HEK293 (cell line): ENCODE results near the gene CTIF.

Source experiments
- CTCF ChIA-PET: fragments of 350-600 bp; formaldehyde crosslinking; extraction: SDS; loops from one replicate; lab custom pipeline; 2021; ENCODE audit warnings: antibody characterized with exemption; lab: Yijun Ruan, JAX
- POLR2A ChIA-PET: fragments of 300-600 bp; formaldehyde crosslinking; extraction: SDS; loops from one replicate; lab custom pipeline; 2020; ENCODE audit warnings: antibody characterized with exemption, inconsistent platforms; lab: Yijun Ruan, JAX
- H3K27ac ChIP-seq: fragments of 200-500 bp; sonication (Bioruptor generic); 2 replicates; pipeline ENCODE4 v1.5.1; 2014; ENCODE audit warnings: low read depth, low read length, control low read depth, inconsistent platforms; ENCODE audit errors: extremely low read depth
- H3K36me3 ChIP-seq, 2 experiments: fragments of 200-500 bp in 1 of 2; sonication (Bioruptor generic) in 1 of 2; 1 replicate in 1 of 2; 2 replicates in 1 of 2; pipeline ENCODE4 v1.5.1; 2014 to 2017; ENCODE audit warnings: inconsistent platforms in 2 of 2, low read length in 2 of 2; ENCODE audit not compliant: control insufficient read depth in 2 of 2, insufficient read depth in 1 of 2
- H3K4me1 ChIP-seq: fragments of 200-500 bp; sonication (Bioruptor generic); 2 replicates; pipeline ENCODE4 v1.5.1; 2014; ENCODE audit warnings: mild to moderate bottlenecking, low read length, inconsistent platforms; ENCODE audit not compliant: control insufficient read depth, insufficient read depth
- H3K4me3 ChIP-seq: 2 replicates; pipeline ENCODE4 v1.5.1; 2011; ENCODE audit warnings: low read depth, mild to moderate bottlenecking, control low read depth, low read length, moderate library complexity
- H3K9me3 ChIP-seq: fragments of 200-500 bp; sonication (Bioruptor generic); 2 replicates; pipeline ENCODE4 v1.5.1; 2014; ENCODE audit warnings: low read depth, low read length, inconsistent platforms; ENCODE audit not compliant: control insufficient read depth, insufficient read depth
- GLIS1 ChIP-seq: fragments of 450-650 bp; formaldehyde crosslinking; IDR thresholded peaks from 2 replicates; pipeline ENCODE4 v1.5.1; 2016; ENCODE audit warnings: missing biosample characterization, missing genetic modification characterization
- KLF8 ChIP-seq: fragments of 450-650 bp; formaldehyde crosslinking; IDR thresholded peaks from 2 replicates; pipeline ENCODE4 v1.5.1; 2016; ENCODE audit warnings: missing biosample characterization, missing genetic modification characterization
- TSHZ1 ChIP-seq: fragments of 450-650 bp; formaldehyde crosslinking; IDR thresholded peaks from 2 replicates; pipeline ENCODE4 v1.5.1; 2016; ENCODE audit warnings: missing biosample characterization, missing genetic modification characterization, borderline replicate concordance
- ZBTB20 ChIP-seq: fragments of 450-650 bp; formaldehyde crosslinking; IDR thresholded peaks from 2 replicates; pipeline ENCODE4 v1.5.1; 2016; ENCODE audit warnings: missing biosample characterization, missing genetic modification characterization
- ZBTB49 ChIP-seq: fragments of 450-650 bp; formaldehyde crosslinking; IDR thresholded peaks from 2 replicates; pipeline ENCODE4 v1.5.1; 2016; ENCODE audit warnings: missing biosample characterization, missing genetic modification characterization, low read depth
- ZBTB6 ChIP-seq: fragments of 450-650 bp; formaldehyde crosslinking; IDR thresholded peaks from 2 replicates; pipeline ENCODE4 v1.5.1; 2017; ENCODE audit warnings: missing biosample characterization, missing genetic modification characterization
- ZNF366 ChIP-seq: fragments of 450-650 bp; formaldehyde crosslinking; conservative IDR thresholded peaks from 2 replicates; pipeline ENCODE4 v1.5.1; 2016; ENCODE audit warnings: missing biosample characterization, missing genetic modification characterization
- ZNF394 ChIP-seq: fragments of 450-650 bp; formaldehyde crosslinking; IDR thresholded peaks from 2 replicates; pipeline ENCODE4 v1.5.1; 2016; ENCODE audit warnings: missing biosample characterization, missing genetic modification characterization, mild to moderate bottlenecking, moderate library complexity, borderline replicate concordance
- ZNF426 ChIP-seq: fragments of 450-650 bp; formaldehyde crosslinking; IDR thresholded peaks from 2 replicates; pipeline ENCODE4 v1.5.1; 2017; ENCODE audit warnings: missing biosample characterization, missing genetic modification characterization, mild to moderate bottlenecking, inconsistent platforms, moderate library complexity
- ZNF518A ChIP-seq: fragments of 450-650 bp; formaldehyde crosslinking; conservative IDR thresholded peaks from 2 replicates; pipeline ENCODE4 v1.5.1; 2016; ENCODE audit warnings: low read depth, missing biosample characterization, missing genetic modification characterization
- ZNF561 ChIP-seq: fragments of 450-650 bp; IDR thresholded peaks from 2 replicates; pipeline ENCODE4 v1.5.1; 2018; ENCODE audit warnings: missing biosample characterization, missing genetic modification characterization, borderline replicate concordance
- ZNF660 ChIP-seq: fragments of 450-650 bp; IDR thresholded peaks from 2 replicates; pipeline ENCODE4 v1.5.1; 2018; ENCODE audit warnings: missing biosample characterization, mild to moderate bottlenecking, missing genetic modification characterization
- ZNF704 ChIP-seq: fragments of 450-650 bp; formaldehyde crosslinking; IDR thresholded peaks from 2 replicates; pipeline ENCODE4 v1.5.1; 2016; ENCODE audit warnings: missing biosample characterization, missing genetic modification characterization
- ZNF776 ChIP-seq: fragments of 450-650 bp; formaldehyde crosslinking; IDR thresholded peaks from 2 replicates; pipeline ENCODE4 v1.5.0; 2017; ENCODE audit warnings: missing biosample characterization, missing genetic modification characterization, borderline replicate concordance
- ZSCAN23 ChIP-seq: fragments of 450-650 bp; formaldehyde crosslinking; IDR thresholded peaks from 2 replicates; pipeline ENCODE4 v1.5.1; 2016; ENCODE audit warnings: missing biosample characterization, missing genetic modification characterization

The CTIF gene

GRCh38 chr18:48785091-48785614 is 246.3 kb downstream of the CTIF start:
- Histone ChIP-seq H3K27ac (no peak overlapping the region), H3K36me3 (peaks cover 0 to 7% of the 10 kb centered on the region in 2 experiments; a peak in 1 of 3 replicates), H3K4me3 (no peak overlapping the region), H3K9me3 (no peaks in the 10 kb centered on the region), H3K4me1 (peaks cover 5% of the 10 kb centered on the region; the same call in 1 of the 2 replicates)
- POLR2A ChIA-PET = no interaction called here
- peak; percentile 76 for TF ChIP-seq ZNF366
- no peak for TF ChIP-seq ZNF776
- no peak for TF ChIP-seq ZBTB6 (tag by site-specific recombination)
- TF ChIP-seq KLF8 (tag by site-specific recombination) = no peak
- no peak for TF ChIP-seq ZNF426 (tag by site-specific recombination)
- TF ChIP-seq ZBTB20 (tag by site-specific recombination) = no peak
- TF ChIP-seq ZNF394 (tag by site-specific recombination) = no peak
- TF ChIP-seq ZNF518A (tag by site-specific recombination) = no peak
- no peak for TF ChIP-seq ZBTB49 (tag by site-specific recombination)
- TF ChIP-seq GLIS1 (tag by site-specific recombination) = peak; percentile 29; the same call in 1 of the 2 replicates
- TF ChIP-seq ZNF561 (tag by site-specific recombination) = no peak
- no peak for TF ChIP-seq ZNF704 (tag by site-specific recombination)
- TF ChIP-seq ZSCAN23 = no peak
- TF ChIP-seq TSHZ1 (tag by site-specific recombination) = no peak
- TF ChIP-seq ZNF660 = no peak
- CTCF ChIA-PET = interaction anchor here (0.7 to 4.5 kb wide), 2 partner anchors 8 to 29 kb away, joined by 4 to 28 read pairs; no protein-coding TSS in a partner anchor
